DMS 273 (cell line): ENCODE data around the gene GNE.
"Not testable (repeated sequence)": the region's sequence is repeated elsewhere in the genome, so short reads cannot be mapped to it uniquely, and the experiment has no call there.

Source experiments
- DNase-seq: peaks from one replicate; lab custom pipeline; 2025; ENCODE audit not compliant: unreplicated experiment; lab: John Stamatoyannopoulos, UW

GNE gene

DNA sequence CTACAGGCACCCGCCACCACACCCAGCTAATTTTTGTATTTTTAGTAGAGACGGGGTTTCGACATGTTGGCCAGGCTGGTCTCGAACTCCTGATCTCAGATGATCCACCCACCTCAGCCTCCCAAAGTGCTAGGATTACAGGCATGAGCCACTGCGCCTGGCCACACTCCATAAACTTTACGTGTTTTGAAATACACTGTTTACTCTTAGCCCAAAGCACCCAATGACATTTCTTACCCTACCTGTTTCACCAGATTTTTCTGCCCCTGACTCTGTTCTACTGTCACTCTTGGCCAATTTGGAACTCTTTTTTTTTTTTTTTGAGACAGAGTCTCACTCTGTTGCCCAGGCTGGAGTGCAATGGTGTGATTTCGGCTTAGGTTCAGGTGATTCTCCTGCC is 15.1 kb upstream of the GNE start:
- not testable (repeated sequence) for DNase-seq

DNA sequence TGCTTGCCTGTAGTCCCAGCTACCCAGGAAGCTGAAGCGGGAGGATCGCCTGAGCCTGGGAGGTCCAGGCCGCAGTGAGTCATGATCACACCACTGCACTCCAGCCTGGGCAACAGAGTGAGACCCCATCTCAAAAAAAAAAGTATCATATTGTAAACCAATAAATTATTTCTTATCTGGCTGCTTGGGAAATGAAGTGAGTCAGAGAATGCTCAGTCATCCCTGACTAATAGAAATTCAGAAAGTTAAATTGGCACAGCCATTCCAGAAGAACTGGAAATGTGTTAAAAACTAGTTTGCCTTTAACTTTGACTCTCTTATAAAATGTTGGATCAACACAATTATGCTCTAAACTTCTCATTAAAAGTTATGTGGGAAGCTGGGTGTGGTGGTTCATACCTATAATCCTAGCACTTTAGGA is 9.8 kb upstream of the GNE start:
- DNase-seq: no peak

DNA sequence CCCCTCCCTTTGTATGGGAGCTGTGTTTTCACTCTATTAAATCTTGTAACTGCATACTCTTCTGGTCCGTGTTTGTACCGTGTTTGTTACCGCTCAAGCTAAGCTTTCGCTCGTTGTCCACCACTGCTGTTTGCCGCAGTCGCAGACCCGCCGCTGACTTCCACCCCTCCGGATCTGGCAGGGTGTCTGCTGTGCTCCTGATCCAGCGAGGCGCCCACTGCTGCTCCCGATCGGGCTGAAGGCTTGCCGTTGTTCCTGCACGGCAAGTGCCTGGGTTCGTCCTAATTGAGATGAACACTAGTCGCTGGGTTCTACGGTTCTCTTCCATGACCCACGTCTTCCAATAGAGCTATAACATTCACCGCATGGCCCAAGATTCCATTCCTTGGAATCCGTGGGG is 6.6 kb upstream of the GNE start:
- no peak for DNase-seq

DNA sequence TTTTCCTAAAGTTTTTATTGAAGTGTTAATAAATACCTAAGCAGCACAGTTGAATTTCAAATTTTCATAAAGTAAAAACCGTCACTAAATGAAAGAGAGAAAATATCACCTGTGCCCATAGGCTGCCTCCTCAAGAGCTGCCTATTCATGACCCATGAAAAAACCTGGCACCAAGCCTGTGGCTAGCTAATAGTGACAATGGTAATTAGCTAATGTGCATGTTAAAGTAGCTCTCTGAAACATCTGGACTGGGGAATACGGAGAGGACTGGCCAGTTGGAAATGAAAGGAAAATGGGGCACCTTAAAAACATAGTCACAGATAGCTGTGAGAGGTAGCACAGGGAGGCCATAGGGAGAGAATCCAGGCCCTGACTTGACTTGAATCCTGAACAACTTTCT is 5.4 kb upstream of the GNE start:
- peak; percentile 84 for DNase-seq

DNA sequence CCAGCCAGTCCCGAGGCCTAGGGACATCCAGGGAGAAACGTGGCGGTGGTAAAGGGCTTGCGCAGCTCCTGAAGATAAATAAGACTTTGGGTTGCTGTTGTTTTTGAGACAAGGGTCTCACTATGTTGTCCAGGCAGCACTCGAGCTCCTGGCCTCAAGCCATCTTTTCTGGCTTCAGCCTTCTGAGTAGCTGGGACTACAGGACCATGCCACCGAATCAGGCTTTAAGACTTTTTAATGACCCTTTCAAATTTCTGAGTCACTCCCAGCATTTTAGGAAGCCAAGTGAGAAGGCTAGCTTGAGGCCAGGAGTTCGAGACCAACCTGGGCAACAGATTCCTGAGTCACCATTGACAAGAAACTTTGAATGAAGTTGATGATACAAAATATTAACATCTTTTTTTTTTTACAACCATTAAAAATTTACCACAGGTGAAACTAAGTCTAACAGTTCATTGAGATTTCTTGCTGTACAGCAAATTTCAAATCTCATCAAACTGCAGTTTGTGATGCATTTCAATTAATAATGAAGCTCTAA is 817 bp upstream of the GNE start:
- DNase-seq: peak; percentile 39

DNA sequence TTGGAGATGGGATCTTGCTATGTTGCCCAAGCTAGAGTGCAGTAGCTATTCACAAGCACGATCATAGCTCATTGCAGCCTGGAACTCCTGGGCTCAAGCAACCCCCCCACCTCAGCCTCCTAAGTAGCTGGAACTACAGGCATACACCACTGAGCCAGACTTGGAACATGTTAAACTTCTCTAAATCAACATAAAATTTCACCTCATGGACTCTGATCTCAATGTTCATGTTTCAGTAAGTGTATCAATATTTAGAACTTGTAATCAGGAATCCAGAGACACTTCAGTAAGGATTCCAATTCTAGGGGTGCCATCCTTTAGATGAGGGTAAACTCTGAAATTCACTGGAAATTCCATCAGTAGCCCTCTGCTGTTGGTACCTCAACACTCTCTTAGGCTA is 6.8 kb downstream of the GNE start:
- no peak for DNase-seq

DNA sequence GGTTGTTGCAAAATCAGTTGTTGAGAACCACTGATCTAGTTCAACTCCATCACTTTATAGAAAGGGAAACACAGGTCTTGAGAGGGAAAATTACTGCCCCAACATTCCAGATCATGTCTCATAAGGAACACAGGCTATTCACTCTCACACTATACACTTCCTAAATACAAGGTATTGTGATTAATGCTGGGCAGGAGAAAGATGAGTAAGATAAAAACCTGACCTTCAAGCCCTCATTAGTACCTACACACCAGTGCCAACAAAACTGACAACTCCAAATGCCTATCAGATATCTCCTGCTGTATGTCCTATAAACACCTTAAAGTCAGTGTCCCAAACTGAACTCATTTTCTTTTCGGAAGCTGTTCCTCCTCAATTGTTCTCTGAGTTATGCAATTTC is 8.2 kb downstream of the GNE start:
- no peak for DNase-seq

DNA sequence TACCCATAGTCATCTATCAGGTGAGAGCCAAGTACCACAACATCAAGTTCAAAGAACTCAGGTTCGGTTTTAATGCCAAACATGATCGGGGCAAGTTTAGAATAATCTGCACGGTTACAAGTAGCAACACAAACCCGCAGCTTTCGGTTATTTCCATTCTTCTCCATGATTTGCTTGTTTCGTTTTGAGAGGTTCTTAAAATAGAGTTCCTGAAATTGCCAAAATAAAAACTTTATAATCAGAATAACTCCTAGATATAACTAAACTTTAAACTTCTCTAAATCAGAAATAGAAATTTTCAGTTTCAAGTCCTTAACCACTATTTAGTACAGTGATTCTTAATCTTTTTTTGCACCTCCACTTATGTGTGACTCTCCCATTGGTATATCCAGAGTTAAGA is 9.1 kb downstream of the GNE start:
- no peak for DNase-seq

DNA sequence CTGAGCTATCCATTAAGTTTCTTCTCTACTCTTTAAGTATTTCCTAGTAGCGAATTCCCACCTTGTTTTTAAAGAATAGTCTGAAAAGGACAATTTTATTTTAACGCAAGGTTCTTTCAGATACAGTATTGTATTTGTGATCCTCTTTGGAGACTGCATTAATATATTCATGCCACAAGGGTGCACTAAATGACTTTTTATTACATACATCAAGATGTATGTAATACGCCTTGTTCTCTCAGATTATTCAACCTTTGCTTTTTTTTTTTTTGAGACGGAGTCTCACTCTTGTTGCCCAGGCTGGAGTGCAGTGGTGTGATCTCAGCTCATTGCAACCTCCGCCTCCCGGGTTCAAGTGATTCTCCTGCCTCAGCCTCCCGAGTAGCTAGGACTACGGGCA is 10.2 kb downstream of the GNE start:
- peak; percentile 49 for DNase-seq

DNA sequence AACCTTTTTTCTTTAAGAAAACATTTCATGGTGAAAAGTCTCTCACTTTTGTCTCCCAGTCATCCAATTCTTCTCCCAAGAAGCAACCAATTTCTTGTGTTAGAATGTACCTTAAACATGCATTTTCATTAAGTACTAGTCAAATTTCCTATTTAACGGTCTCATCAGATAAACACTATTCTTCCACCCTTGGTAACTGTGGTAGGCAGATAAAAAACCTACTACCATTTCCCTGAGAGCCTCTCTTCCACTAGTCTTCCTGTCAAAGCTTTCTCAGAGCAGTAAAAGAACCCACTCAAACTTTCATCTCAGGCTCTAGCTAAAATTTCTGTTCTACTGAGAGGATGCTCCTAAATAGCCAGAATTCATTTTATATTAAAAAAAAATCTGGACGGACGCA is 10.9 kb downstream of the GNE start:
- no peak for DNase-seq

DNA sequence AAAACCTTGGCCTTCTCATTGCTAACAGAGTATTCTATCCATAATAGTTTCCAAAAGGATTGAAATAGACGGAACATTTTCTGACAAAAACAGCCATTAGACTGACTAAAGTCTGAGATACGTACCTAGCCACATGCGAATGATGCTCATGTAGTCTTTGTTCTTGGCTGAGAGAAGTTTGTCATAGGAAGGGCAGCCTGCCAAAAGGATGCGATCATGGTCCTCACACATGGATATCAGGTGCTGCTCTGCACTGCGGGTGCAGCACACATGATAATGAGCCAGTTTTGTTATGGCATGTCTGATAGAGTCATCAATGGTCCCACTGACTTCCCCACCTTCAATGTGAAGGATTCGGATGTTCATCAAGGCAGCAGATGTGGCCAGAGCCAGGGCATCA is 12.3 kb downstream of the GNE start:
- DNase-seq: no peak

DNA sequence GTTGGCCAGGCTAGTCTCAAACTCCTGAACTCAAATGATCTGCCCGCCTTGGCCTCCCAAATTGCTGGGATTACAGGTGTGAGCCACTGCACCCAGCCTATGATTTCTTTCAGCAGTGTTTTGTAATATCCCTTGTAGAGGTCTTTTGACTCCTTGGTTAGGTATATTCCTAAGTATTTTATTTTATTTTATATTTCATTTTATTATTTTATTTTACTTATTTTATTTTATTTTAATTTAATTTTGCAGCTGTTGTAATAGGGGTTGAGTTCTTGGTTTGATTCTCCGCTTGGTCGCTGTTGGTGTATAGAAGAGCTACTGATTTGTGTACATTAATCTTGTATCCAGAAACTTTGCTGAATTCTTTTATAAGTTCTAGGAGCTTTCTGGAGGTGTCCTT is 18.6 kb downstream of the GNE start:
- DNase-seq: not testable (repeated sequence)

DNA sequence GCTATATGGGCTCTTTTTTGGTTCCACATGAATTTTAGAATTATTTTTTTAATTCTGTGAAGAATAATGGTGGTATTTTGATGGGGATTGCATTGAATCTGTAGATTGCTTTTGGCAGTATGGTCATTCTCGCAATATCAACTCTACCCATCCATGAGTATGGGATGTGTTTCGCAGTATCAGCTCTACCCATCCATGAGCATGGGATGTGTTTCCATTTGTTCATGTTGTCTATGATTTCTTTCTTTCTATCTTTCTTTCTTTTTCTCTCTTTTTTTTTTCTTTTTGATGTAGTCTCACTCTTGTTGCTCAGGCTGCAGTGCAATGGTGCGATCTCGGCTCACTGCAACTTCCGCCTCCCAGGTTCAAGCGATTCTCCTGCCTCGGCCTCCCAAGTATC is 19.0 kb downstream of the GNE start:
- not testable (repeated sequence) for DNase-seq

DNA sequence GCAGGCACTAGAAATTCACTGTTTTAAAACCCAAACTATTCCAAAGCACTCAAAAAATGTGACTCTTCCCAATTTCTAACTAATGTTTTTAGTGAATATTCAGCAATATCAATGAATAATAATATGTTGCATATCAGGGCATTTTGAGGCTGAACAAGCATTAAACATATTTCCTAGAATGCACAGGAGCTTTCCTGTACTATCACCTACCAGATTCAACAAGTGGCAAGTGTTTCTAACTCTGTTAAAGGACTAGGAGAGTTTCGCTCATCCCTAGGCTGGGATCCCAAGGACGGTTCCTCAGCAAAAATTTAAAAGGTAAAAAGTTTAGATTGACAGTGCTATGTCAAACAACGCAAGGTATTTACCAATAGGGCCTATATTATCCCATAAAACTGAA is 21.0 kb downstream of the GNE start:
- DNase-seq: no peak

DNA sequence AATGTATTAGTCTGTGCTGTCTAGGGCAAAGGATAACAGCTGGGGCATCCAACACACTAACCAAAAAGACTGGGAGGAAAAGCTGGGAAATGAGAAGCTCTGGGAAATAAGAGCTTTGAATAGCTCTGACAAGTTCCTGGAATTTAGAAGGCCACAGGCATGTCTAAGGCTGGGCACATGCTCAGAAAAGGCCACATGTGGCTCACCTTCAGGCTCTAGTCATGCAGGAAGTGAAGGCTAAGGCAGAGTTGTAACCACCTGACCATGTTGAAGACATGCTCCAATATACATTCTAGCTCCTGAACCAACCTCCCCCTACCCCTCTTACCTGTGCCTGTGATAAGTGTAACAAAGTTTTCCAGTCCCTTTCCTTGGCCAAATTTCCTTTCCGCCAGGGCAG is 35.8 kb downstream of the GNE start:
- DNase-seq: no peak

DNA sequence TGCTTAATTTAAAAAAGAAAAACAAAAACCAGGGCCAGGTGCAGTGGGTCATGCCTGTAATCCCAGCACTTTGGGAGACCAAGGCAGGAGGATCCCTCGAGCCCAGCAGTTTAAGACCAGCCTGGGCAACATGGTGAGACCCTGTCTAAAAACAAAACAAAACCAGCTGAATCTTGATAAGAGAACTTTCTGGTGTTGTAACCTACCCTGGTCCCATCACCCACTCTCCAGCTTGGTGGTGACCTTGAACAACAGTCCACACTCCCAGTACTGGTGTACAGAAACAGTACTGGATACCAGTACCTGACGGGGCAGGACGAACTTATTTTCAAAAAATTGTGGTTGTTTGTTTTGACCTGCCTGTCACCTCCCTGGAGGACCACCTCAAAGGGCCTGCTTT is 36.6 kb downstream of the GNE start:
- no peak for DNase-seq

DNA sequence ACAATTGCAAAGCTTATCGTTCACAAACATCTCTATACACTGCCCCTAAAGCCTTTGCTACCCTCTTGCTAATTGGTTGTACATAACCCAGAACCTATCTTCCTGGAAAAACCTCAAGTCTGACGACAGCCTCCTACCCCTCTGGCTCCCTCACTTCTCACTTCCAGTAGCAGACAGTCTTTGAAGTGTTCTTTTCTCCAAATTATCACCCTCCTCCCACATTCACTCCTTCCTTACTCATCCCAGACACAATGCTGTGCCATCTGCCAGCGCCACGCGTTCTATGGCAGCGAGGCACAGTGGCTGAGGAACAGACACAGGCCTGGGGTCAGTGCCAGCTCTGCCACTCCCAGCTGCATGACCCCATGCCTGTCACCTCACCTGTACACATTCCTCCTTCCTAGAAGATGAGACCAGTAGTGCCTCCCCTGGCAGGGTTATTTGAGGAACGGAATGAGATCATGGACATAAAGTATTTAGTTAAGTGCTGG is 39.8 kb downstream of the GNE start:
- DNase-seq: no peak

DNA sequence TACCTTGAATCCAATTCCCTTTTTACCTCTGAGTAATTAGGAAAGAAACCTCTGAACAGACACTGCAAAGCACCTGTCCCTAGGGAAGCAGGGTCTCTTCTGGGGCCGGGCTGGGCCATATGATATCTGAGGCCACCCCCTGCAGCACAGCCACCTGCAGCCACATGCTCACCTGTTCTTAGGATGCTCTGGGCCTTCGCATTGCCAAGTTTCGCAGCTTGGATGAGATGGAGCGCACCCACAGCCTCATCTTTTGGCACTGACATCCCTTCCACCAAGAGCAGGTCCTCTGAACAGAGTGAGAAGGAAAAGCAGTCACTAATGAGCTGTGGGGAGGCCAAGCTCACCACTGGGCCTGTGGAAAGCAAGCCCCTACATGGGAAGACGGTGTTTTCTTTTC is 40.2 kb downstream of the GNE start:
- DNase-seq: no peak

DNA sequence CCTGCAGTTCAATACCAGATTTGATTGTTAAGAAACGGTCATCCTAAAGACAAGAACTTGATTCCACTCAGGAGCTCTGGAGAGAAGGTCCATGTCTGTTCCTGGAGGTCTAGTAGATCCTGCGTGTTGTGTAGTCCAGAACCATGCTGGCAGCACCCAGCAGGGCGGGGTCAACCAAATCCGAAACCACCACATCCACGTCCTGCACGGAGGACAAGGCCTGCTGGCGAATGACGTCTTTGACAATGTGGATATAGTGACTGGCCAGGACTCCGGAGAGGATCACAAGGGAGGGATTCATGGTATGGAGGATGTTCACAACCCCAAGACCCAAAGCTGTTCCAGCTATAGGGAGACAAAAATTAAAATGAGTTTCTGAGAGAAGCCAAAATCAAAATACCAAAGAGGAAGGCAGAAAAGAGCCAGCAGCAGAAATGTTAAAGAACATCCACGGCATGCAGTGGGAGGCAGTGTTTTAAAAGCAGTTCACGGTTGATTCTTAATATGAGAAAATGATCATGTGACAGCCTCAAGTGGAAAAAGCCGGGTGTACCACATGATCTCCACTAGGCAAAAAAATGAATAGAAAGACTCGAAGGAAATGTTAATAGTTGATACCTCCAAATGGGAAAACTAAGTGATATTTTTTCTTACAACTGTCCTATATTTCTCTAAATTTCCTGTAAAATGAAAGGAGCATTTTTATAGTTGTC is 40.8 kb downstream of the GNE start:
- DNase-seq: no peak

DNA sequence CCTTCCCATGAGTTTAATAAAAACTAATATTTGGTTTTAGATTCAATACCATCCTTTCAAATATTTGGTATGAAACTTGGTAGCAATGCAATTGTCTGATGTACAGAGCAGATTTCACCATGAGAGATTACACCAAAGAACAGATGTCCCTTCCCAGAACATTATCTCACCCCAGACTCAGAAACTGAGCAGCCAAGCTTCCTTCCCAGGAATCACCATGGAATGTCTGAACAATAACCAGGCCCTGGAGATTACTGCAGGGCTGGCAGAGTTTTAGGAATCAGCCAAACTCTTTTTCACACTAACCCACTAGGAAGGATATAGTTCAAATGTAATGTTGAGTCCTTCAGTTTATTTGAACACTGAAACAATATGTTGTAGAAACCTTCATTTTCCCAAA is 43.7 kb downstream of the GNE start:
- DNase-seq: peak; percentile 58

DNA sequence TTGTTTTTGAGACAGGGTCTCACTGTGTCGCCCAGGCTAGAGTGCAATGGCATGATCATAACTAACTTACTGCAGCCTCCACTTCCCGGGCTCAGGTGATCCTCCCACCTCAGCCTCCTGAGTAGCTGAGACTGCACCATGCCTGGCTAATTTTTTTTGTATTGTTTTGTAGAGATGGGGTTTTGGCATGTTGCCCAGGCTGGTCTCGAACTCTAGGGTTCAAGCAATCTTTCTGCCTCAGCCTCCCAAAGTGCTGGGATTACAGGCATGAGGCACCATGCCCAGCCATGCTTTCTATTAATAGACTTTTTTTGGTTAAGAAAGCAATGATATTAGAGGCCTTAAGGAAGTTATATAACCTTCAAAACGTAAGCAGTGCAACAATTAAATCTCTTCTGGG is 44.3 kb downstream of the GNE start:
- no peak for DNase-seq

DNA sequence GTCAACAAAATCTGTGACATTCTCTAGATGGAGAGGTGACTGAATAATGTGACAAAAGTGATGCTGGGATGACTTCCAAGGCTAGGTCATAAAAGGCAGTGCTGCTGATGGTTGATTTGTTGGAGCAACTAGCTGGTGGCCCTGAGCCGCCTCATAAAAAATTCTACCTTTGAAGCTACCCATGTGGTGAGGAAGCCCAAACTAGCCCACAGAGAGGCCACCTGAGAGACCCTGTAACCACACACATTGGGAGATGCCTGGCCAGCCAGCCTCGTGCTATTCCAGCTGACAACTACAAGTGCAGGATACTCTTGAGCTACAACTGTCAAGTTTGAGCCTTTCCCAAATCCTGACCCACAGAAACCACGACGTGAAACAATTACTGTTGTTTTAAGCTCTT is 44.9 kb downstream of the GNE start:
- no peak for DNase-seq

DNA sequence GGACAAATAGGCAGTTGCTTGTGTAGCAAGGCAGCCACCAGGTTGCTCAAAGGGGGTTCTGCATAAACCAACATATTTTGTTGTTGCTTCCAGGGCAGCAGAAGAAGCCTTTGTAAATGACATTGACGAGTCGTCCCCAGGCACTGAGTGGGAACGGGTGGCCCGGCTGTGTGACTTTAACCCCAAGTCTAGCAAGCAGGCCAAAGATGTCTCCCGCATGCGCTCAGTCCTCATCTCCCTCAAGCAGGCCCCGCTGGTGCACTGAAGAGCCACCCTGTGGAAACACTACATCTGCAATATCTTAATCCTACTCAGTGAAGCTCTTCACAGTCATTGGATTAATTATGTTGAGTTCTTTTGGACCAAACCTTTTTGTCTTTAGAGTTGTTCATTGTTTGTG is 46.7 kb downstream of the GNE start:
- DNase-seq: no peak
